ENCODE measurements around the gene MYO1A.
"Not testable (repeated sequence)": the region's sequence is repeated elsewhere in the genome, so short reads cannot be mapped to it uniquely, and the experiment has no call there.

MYO1A gene

GRCh38 chr12:57087691-57088353 is 37.9 kb upstream of the MYO1A start:
- FAIRE-seq: no peak
- DNase-seq (ENCODE audit: low spot score): peak; percentile 85

GRCh38 chr12:57087010-57087690 is 37.2 kb upstream of the MYO1A start:
- FAIRE-seq: no peak
- peak; percentile 59 for DNase-seq (ENCODE audit: low spot score)

GRCh38 chr12:57086493-57087009 is 36.6 kb upstream of the MYO1A start:
- peak; percentile 36 for DNase-seq (ENCODE audit: low spot score)
- peak; percentile 7 for FAIRE-seq

- FAIRE-seq (no peak), DNase-seq (ENCODE audit: low spot score) (no peak)
Observed at GRCh38 chr12:57085999-57086492, 36.1 kb upstream of the MYO1A start.

GRCh38 chr12:57080855-57081254 is 30.9 kb upstream of the MYO1A start:
- no peak for FAIRE-seq
- no peak for DNase-seq (ENCODE audit: low spot score)

GRCh38 chr12:57079821-57080220 is 29.9 kb upstream of the MYO1A start:
- DNase-seq (ENCODE audit: low spot score): no peak
- FAIRE-seq: no peak

- DNase-seq (ENCODE audit: low spot score) (peak; percentile 100), FAIRE-seq (peak; percentile 96)
Observed at GRCh38 chr12:57078519-57079404, 28.8 kb upstream of the MYO1A start, which contains the start of gene NEMP1. Gene NEMP1, minus strand, starts transcription at chr12:57078791. Its CDS starts 46 bp downstream, at chr12:57078745.

GRCh38 chr12:57073566-57074450 is 23.9 kb upstream of the MYO1A start:
- FAIRE-seq; DNase-seq (ENCODE audit: low spot score): not testable (repeated sequence)

- FAIRE-seq (no peak), DNase-seq (ENCODE audit: low spot score) (no peak)
Observed at GRCh38 chr12:57072661-57073060, 22.7 kb upstream of the MYO1A start.

- peak; percentile 51 for DNase-seq (ENCODE audit: low spot score)
- FAIRE-seq: peak; percentile 30
Observed at GRCh38 chr12:57069523-57069922, 19.6 kb upstream of the MYO1A start.

GRCh38 chr12:57066245-57066644 is 16.3 kb upstream of the MYO1A start:
- DNase-seq (ENCODE audit: low spot score): no peak
- no peak for FAIRE-seq

GRCh38 chr12:57063991-57064685 is 14.2 kb upstream of the MYO1A start:
- FAIRE-seq: no peak
- no peak for DNase-seq (ENCODE audit: low spot score)

GRCh38 chr12:57058454-57058853 is 8.5 kb upstream of the MYO1A start:
- FAIRE-seq (no peak), DNase-seq (ENCODE audit: low spot score) (no peak)

- no peak for DNase-seq (ENCODE audit: low spot score)
- no peak for FAIRE-seq
Observed at GRCh38 chr12:57057067-57057751, 7.3 kb upstream of the MYO1A start.

GRCh38 chr12:57055824-57056223 is 5.9 kb upstream of the MYO1A start:
- FAIRE-seq (no peak), DNase-seq (ENCODE audit: low spot score) (no peak)

GRCh38 chr12:57053901-57054300 is 4.0 kb upstream of the MYO1A start:
- FAIRE-seq; DNase-seq (ENCODE audit: low spot score): not testable (repeated sequence)

- not testable (repeated sequence) for DNase-seq (ENCODE audit: low spot score); FAIRE-seq
Observed at GRCh38 chr12:57053146-57053545, 3.2 kb upstream of the MYO1A start.

- FAIRE-seq: no peak
- DNase-seq (ENCODE audit: low spot score): no peak
Observed at GRCh38 chr12:57051011-57051410, 1.1 kb upstream of the MYO1A start.

- DNase-seq (ENCODE audit: low spot score) (no peak), FAIRE-seq (no peak)
Observed at GRCh38 chr12:57049119-57049446, 846 bp downstream of the MYO1A start.

All from RCC 7860 (cell line).